ENCODE data around the gene FHOD3.

The FHOD3 gene

GRCh38 chr18:36729197-36729596, 431.7 kb downstream of the FHOD3 start:
- no peak overlapping the region for H3K4me3 ChIP-seq (ENCODE audit: low read depth, low read length)
- TF ChIP-seq CTCF (IDR thresholded peaks at IDR 0.05; ENCODE audit: borderline replicate concordance, insufficient read depth, low read depth, low read length), result no peak

GRCh38 chr18:36732264-36732663, 434.8 kb downstream of the FHOD3 start:
- no peak overlapping the region for H3K4me3 ChIP-seq (ENCODE audit: low read depth, low read length)
- TF ChIP-seq CTCF (IDR thresholded peaks at IDR 0.05; ENCODE audit: borderline replicate concordance, insufficient read depth, low read depth, low read length), result no peak

- no peak overlapping the region for H3K4me3 ChIP-seq (ENCODE audit: low read depth, low read length)
- no peak for TF ChIP-seq CTCF (IDR thresholded peaks at IDR 0.05; ENCODE audit: borderline replicate concordance, insufficient read depth, low read depth, low read length)
Measured at GRCh38 chr18:36733150-36733549, 435.6 kb downstream of the FHOD3 start.

GRCh38 chr18:36734596-36734995, 437.1 kb downstream of the FHOD3 start:
- no peak for TF ChIP-seq CTCF (IDR thresholded peaks at IDR 0.05; ENCODE audit: borderline replicate concordance, insufficient read depth, low read depth, low read length)
- H3K4me3 ChIP-seq (ENCODE audit: low read depth, low read length), result no peak overlapping the region

GRCh38 chr18:36735130-36735529, 437.6 kb downstream of the FHOD3 start:
- H3K4me3 ChIP-seq (ENCODE audit: low read depth, low read length), result no peak overlapping the region
- no peak for TF ChIP-seq CTCF (IDR thresholded peaks at IDR 0.05; ENCODE audit: borderline replicate concordance, insufficient read depth, low read depth, low read length)

GRCh38 chr18:36736094-36736493, 438.6 kb downstream of the FHOD3 start:
- TF ChIP-seq CTCF (IDR thresholded peaks at IDR 0.05; ENCODE audit: borderline replicate concordance, insufficient read depth, low read depth, low read length), result no peak
- no peak overlapping the region for H3K4me3 ChIP-seq (ENCODE audit: low read depth, low read length)

GRCh38 chr18:36737316-36737715, 439.8 kb downstream of the FHOD3 start:
- H3K4me3 ChIP-seq (ENCODE audit: low read depth, low read length), result no peak overlapping the region
- TF ChIP-seq CTCF (IDR thresholded peaks at IDR 0.05; ENCODE audit: borderline replicate concordance, insufficient read depth, low read depth, low read length), result no peak

Data from GM12875 (cell line).